HL-60 (cell line): ENCODE results near the gene SERPINC1.

Experiments used
- CTCF ChIP-seq: IDR thresholded peaks from one replicate; pipeline ENCODE4 v1.5.1; 2011; ENCODE audit warnings: low read length, control low read depth, inconsistent platforms; ENCODE audit not compliant: insufficient read depth
- POLR2AphosphoS5 ChIP-seq: IDR thresholded peaks from 2 replicates; pipeline ENCODE4 v1.6.1; 2012; ENCODE audit warnings: low read depth

- no peak for TF ChIP-seq CTCF
- no peak for TF ChIP-seq POLR2AphosphoS5
Observed at GRCh38 chr1:173917635-173918493, 737 bp upstream of the SERPINC1 start.
